Right lobe of liver (tissue), 6 donors: ENCODE data around the gene DIP2C. TPM values are rescaled to one million over a fixed set of nuclear protein-coding genes. Genes with fewer than 3 reads are reported as not detected.
A peak's percentile ranks its signal among the peaks of the same experiment; 100 is the strongest.

Experiments
- ATAC-seq, 4 donors: fragments of 200-7000 bp; cut with Tn5 transposase; one replicate each; pipeline ENCODE4 v1.9.1; 2020; ENCODE audit warnings: mild to moderate bottlenecking in 4 of 4, moderate library complexity in 4 of 4
- DNase-seq, 3 donors: peaks; one replicate each; pipeline ENCODE4 v3.0.0-alpha.2; 2020
- H3K27ac ChIP-seq, 3 donors: fragments of 200-600 bp; one replicate each; pipeline ENCODE4 v1.8.0; 2022
- H3K27me3 ChIP-seq, 2 donors: fragments of 200-600 bp; one replicate each; pipeline ENCODE4 v1.8.0; 2022
- H3K36me3 ChIP-seq, 4 donors: fragments of 200-600 bp; sonication (generic) in 1 of 4; one replicate each; pipeline versions ENCODE4 v1.5.1 to v1.8.0; 2017 to 2022; ENCODE audit warnings: control low read depth in 1 of 4
- H3K4me1 ChIP-seq, 4 donors: fragments of 200-600 bp; sonication (generic) in 1 of 4; one replicate each; pipeline versions ENCODE4 v1.5.1 to v1.8.0; 2017 to 2022; ENCODE audit warnings: control low read depth in 1 of 4
- H3K4me3 ChIP-seq, 3 donors: fragments of 200-600 bp; one replicate each; pipeline ENCODE4 v1.8.0; 2022
- H3K9me3 ChIP-seq, 4 donors: fragments of 200-600 bp; sonication (generic) in 1 of 4; one replicate each; pipeline versions ENCODE4 v1.5.1 to v1.8.0; 2017 to 2022; ENCODE audit warnings: control low read depth in 1 of 4
- CTCF ChIP-seq, 4 donors: fragments of 200-600 bp in 3 of 4; fragments of 450-650 bp in 1 of 4; IDR thresholded peaks; one replicate each; pipeline versions ENCODE4 v1.5.1 to v1.8.0; 2016 to 2022; ENCODE audit warnings: antibody characterized with exemption in 4 of 4, mild to moderate bottlenecking in 2 of 4
- POLR2A ChIP-seq: fragments of 450-650 bp; IDR thresholded peaks from one replicate; pipeline ENCODE4 v1.6.1; 2017; ENCODE audit warnings: antibody characterized with exemption, mild to moderate bottlenecking
- WGBS: methylation state at CpG from one replicate; pipeline ENCODE4 v1.1.6; 2018; ENCODE audit warnings: low coverage, low lambda C conversion rate; ENCODE audit not compliant: insufficient coverage; ENCODE audit errors: missing lambda C conversion rate; 5-methylcytosine and 5-hydroxymethylcytosine counted together
- intact Hi-C, 2 donors: fragments of 100-400 bp; cut with DNase I; formaldehyde crosslinking; loops; one replicate each; pipeline versions ENCODE4 v1.11.2 to v1.14.1; 2022
- total RNA-seq, 6 experiments: library from RNA; depleted of rRNA in 2 of 6; stranded (reverse); fragments of >200 nt in 2 of 6; fragmentation: NEBNext Ultra II Directional in 3 of 6; extraction: Animal tissue kit (Norgen Biotek cat#: 25700) in 3 of 6; gene quantifications; one replicate each; pipeline versions ENCODE4 v1.1.0 to v1.2.4, GENCODE V29; 2016 to 2023
- donor health status: DM: no; HTN: yes; CAD: no.
- donor health status: DM: no; HTN: no; CAD: no.
- donor health status: DM: no; HTN: no; CAD: no.
- donor health status: DM: no; HTN: yes; CAD: no.
- donor health status: DM: no; HTN: yes; CAD: no.

Gene DIP2C
- total RNA-seq, 6 experiments from 2014 or later = 8.0 to 13.5 (median 11.7) TPM

GRCh38 chr10:631266-631665, 58.2 kb downstream of the DIP2C start:
- 91% methylated on average over 11 of the region's 11 CpGs for WGBS
- ATAC-seq (no peak), DNase-seq (peak in 1 of 3 donors; percentile 16)

GRCh38 chr10:630581-631073, 58.8 kb downstream of the DIP2C start:
- peak in 1 of 3 donors; percentile 37 for DNase-seq
- TF ChIP-seq POLR2A (no peak), CTCF (IDR thresholded peaks at IDR 0.05) (no peak)

More at GRCh38 chr10:631266-631665, 58.2 kb downstream of the DIP2C start:
- Histone ChIP-seq H3K9me3 (no peaks in the 10 kb centered on the region), H3K4me1 (no peaks in the 10 kb centered on the region), H3K27me3 (no peaks in the 10 kb centered on the region), H3K36me3 (no peaks in the 10 kb centered on the region), H3K4me3 (no peak overlapping the region), H3K27ac (no peak overlapping the region)
- TF ChIP-seq POLR2A (no peak), CTCF (IDR thresholded peaks at IDR 0.05) (no peak)
- intact Hi-C loops = no loop called here

GRCh38 chr10:629186-629998, 60.1 kb downstream of the DIP2C start:
- TF ChIP-seq CTCF (IDR thresholded peaks at IDR 0.05) (no peak), POLR2A (no peak)
- intact Hi-C loops = no loop called here
- H3K27ac ChIP-seq = no peak overlapping the region
- ATAC-seq (no peak), DNase-seq (peak in 1 of 3 donors; percentile 34)
- H3K4me3 ChIP-seq = no peak overlapping the region
- H3K27me3 ChIP-seq = no peaks in the 10 kb centered on the region
- no peaks in the 10 kb centered on the region for H3K4me1 ChIP-seq
- no peaks in the 10 kb centered on the region for H3K36me3 ChIP-seq
- H3K9me3 ChIP-seq = no peaks in the 10 kb centered on the region
- 81% methylated on average over 5 of the region's 25 CpGs for WGBS

More at GRCh38 chr10:630581-631073, 58.8 kb downstream of the DIP2C start:
- H3K4me1 ChIP-seq = no peaks in the 10 kb centered on the region
- intact Hi-C loops = no loop called here
- ATAC-seq = no peak
- no peak overlapping the region for H3K27ac ChIP-seq
- H3K4me3 ChIP-seq = no peak overlapping the region
- no peaks in the 10 kb centered on the region for H3K9me3 ChIP-seq
- no peaks in the 10 kb centered on the region for H3K27me3 ChIP-seq
- H3K36me3 ChIP-seq = no peaks in the 10 kb centered on the region
- WGBS = 89% methylated on average over 19 of the region's 23 CpGs

GRCh38 chr10:628386-629045, 61.0 kb downstream of the DIP2C start:
- DNase-seq (peak in 1 of 3 donors; percentile 59), ATAC-seq (peak in 3 of 4 donors; percentile 21 to 34 (median 25))
- 82% methylated on average over 15 of the region's 19 CpGs for WGBS
- TF ChIP-seq POLR2A (no peak), CTCF (IDR thresholded peaks at IDR 0.05) (no peak)
- Histone ChIP-seq H3K4me1 (no peaks in the 10 kb centered on the region), H3K9me3 (no peaks in the 10 kb centered on the region), H3K36me3 (no peaks in the 10 kb centered on the region), H3K27ac (no peak overlapping the region), H3K27me3 (no peaks in the 10 kb centered on the region), H3K4me3 (no peak overlapping the region)
- intact Hi-C loops = no loop called here
